PC-3 (cell line): ENCODE results near the gene SPHK2. TPM values are rescaled to one million over a fixed set of nuclear protein-coding genes. Genes with fewer than 3 reads are reported as not detected.

Experiments used
- ATAC-seq: fragments of 200-7000 bp; cut with Tn5 transposase; 2 replicates; pipeline ENCODE4 v1.9.1; 2020; ENCODE audit warnings: mild to moderate bottlenecking, moderate library complexity
- BruUV-seq: library from RNA; stranded (reverse); fragments of 400-500 nt; replicated peaks from 2 replicates; lab custom pipeline; 2021; lab: Mats Ljungman, UMichigan
- CTCF ChIA-PET: fragments of 300-600 bp; sonication (Branson Sonifier 250); formaldehyde crosslinking; loops from one replicate; lab custom pipeline; 2022; ENCODE audit warnings: antibody characterized with exemption; lab: Charles Lee
- POLR2A ChIA-PET: fragments of 300-600 bp; sonication (Branson Sonifier 250); formaldehyde crosslinking; loops from one replicate; lab custom pipeline; 2022; ENCODE audit warnings: antibody characterized with exemption; ENCODE audit not compliant: unreplicated experiment; lab: Charles Lee
- DNase-seq: peaks from one replicate; pipeline ENCODE4 v3.0.0-alpha.2; 2015
- H2AFZ ChIP-seq: fragments of 300-600 bp; sonication (generic); 2 replicates; pipeline ENCODE4 v1.6.0; 2016; ENCODE audit warnings: antibody characterized with exemption, low read length
- H3F3A ChIP-seq: fragments of 300-600 bp; sonication (generic); one replicate; pipeline ENCODE4 v1.6.0; 2017; ENCODE audit warnings: antibody characterized with exemption, low read length, control low read depth, mild to moderate bottlenecking; ENCODE audit not compliant: unreplicated experiment
- H3K27ac ChIP-seq: fragments of 300-600 bp; sonication (generic); 2 replicates; pipeline ENCODE4 v1.5.1; 2016; ENCODE audit warnings: mild to moderate bottlenecking, low read length
- H3K27me3 ChIP-seq: fragments of 300-600 bp; sonication (generic); 2 replicates; pipeline ENCODE4 v1.6.1; 2016; ENCODE audit warnings: low read length, mixed read lengths
- H3K36me3 ChIP-seq: fragments of 300-600 bp; sonication (generic); 2 replicates; pipeline ENCODE4 v1.6.1; 2016; ENCODE audit warnings: low read depth, mixed run types, low read length, mixed read lengths
- H3K4me1 ChIP-seq: fragments of 300-600 bp; sonication (generic); 2 replicates; pipeline ENCODE4 v1.5.1; 2016; ENCODE audit warnings: low read length; ENCODE audit not compliant: insufficient read depth
- H3K4me2 ChIP-seq: fragments of 300-600 bp; sonication (generic); 2 replicates; pipeline ENCODE4 v1.6.0; 2016; ENCODE audit warnings: low read length
- H3K4me3 ChIP-seq: fragments of 300-600 bp; sonication (generic); 2 replicates; pipeline ENCODE4 v1.5.1; 2016; ENCODE audit warnings: mild to moderate bottlenecking, low read length, mixed read lengths
- H3K79me2 ChIP-seq: fragments of 300-600 bp; sonication (generic); 2 replicates; pipeline ENCODE4 v1.6.1; 2017; ENCODE audit warnings: low read length, mixed read lengths
- H3K9ac ChIP-seq: fragments of 300-600 bp; sonication (generic); 2 replicates; pipeline ENCODE4 v1.6.0; 2016; ENCODE audit warnings: mild to moderate bottlenecking, low read length
- H3K9me2 ChIP-seq: fragments of 300-600 bp; sonication (generic); replicated peaks from 2 replicates; pipeline ENCODE4 v1.6.1; 2016; ENCODE audit warnings: mixed run types, low read length, mixed read lengths
- H3K9me3 ChIP-seq: fragments of 300-600 bp; sonication (generic); 2 replicates; pipeline ENCODE4 v1.6.1; 2016; ENCODE audit warnings: low read length, mixed read lengths
- H4K20me1 ChIP-seq: fragments of 300-600 bp; sonication (generic); 2 replicates; pipeline ENCODE4 v1.6.1; 2016; ENCODE audit warnings: low read length, mixed read lengths
- CTCF ChIP-seq: fragments of 300-600 bp; sonication (generic); conservative IDR thresholded peaks from 2 replicates; pipeline ENCODE4 v1.5.1; 2017; ENCODE audit warnings: antibody characterized with exemption, low read depth, mild to moderate bottlenecking, low read length
- EZH2 ChIP-seq: fragments of 300-600 bp; sonication (generic); IDR thresholded peaks from one replicate; pipeline ENCODE4 v1.6.1; 2017; ENCODE audit warnings: antibody characterized with exemption, mild to moderate bottlenecking, low read length; ENCODE audit not compliant: unreplicated experiment
- EZH2phosphoT487 ChIP-seq: fragments of 300-600 bp; sonication (generic); IDR thresholded peaks from 2 replicates; pipeline ENCODE4 v1.6.1; 2018; ENCODE audit warnings: mild to moderate bottlenecking, antibody characterized with exemption, low read length, borderline replicate concordance
- intact Hi-C: fragments of 100-400 bp; cut with micrococcal nuclease; formaldehyde crosslinking; loops from 2 replicates; pipeline ENCODE4 v1.9.0; 2023
- total RNA-seq: library from RNA; depleted of rRNA; stranded (reverse); fragments of >200 nt; gene quantifications from 2 replicates; pipeline ENCODE4 v1.2.3, GENCODE V29; 2014

The SPHK2 gene
- total RNA-seq, 1 experiment from 2014 or later: 8.5 TPM

GRCh38 chr19:48624067-48624594, 4.8 kb downstream of the SPHK2 start:
- BruUV-seq: no TSS peak
- ChIA-PET POLR2A (no interaction called here), CTCF (no interaction called here)
- Histone ChIP-seq H3K4me1 (0 out of 2 replicates have a peak, but pooled peaks cover 7% of the 10 kb centered on the region), H3F3A (no peaks in the 10 kb centered on the region), H3K79me2 (peaks cover 8% of the 10 kb centered on the region), H3K4me3 (no peak overlapping the region), H3K27me3 (no peaks in the 10 kb centered on the region), H3K36me3 (no peaks in the 10 kb centered on the region), H2AFZ (no peak overlapping the region), H3K27ac (no peak overlapping the region), H3K9me2 (no peaks in the 10 kb centered on the region), H3K9me3 (no peaks in the 10 kb centered on the region), H4K20me1 (no peaks in the 10 kb centered on the region), H3K9ac (no peak overlapping the region), H3K4me2 (no peak overlapping the region)
- no peak for TF ChIP-seq EZH2phosphoT487
- TF ChIP-seq EZH2: no peak
- no peak for TF ChIP-seq CTCF
- DNase-seq (no peak), ATAC-seq (no peak)
- intact Hi-C loops: no loop called here

DNA sequence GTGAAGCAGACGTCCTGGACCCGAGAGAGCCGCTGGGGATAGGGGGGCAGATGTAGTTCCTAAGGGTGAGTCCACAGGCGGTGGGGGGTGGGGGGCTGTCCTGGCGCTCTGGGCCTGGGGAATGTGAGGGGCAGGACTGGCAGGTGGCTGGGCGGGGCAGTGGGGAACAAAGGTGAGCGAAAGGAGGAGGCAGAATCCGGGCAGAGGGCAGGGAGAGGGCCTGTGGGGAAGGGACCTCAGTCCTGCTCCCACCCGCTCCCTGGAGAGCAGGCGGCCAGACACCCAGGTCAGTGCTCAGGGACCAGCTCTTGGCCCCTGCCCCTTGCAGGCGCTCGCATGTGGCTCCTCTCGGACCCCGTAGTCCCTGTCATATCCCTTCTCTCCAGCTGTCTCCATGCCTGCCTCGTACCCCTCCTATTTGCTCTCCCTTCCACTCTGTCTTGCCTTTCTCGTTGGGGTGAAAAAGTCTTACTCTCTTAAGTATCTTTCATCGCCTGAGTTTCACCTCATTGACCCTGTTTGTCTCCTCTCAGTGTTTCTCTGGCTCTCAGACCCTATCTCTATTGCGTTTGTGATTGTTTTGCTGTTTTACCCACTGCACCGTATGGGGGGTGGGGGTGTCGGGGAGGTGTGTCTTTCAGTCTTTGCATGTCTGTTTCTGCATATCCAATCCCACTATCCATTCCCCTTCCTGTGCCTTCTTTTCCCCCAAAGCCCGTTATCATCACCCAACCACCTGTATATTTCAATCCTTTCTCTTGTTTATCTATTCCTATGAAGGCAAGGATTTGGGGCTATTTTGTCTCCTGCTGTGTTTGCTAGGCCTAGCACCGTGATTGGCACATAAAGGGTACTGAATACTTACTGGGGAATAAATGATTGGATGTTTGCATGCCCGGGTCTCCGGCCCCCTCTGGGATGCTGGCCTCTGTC, 5.8 kb downstream of the SPHK2 start:
- TF ChIP-seq CTCF (no peak), EZH2 (no peak), EZH2phosphoT487 (no peak)
- ChIA-PET POLR2A (no interaction called here), CTCF (no interaction called here)
- intact Hi-C loops: no loop called here
- no peak overlapping the region for H2AFZ ChIP-seq
- H3K9ac ChIP-seq: no peak overlapping the region
- H3K9me3 ChIP-seq: no peaks in the 10 kb centered on the region
- H3K4me2 ChIP-seq: no peak overlapping the region
- H3K9me2 ChIP-seq: no peaks in the 10 kb centered on the region
- no peak for ATAC-seq
- H3K79me2 ChIP-seq: peaks cover 3% of the 10 kb centered on the region
- H3K4me3 ChIP-seq: no peak overlapping the region
- no TSS peak for BruUV-seq
- no peaks in the 10 kb centered on the region for H3K36me3 ChIP-seq
- no peak overlapping the region for H3K27ac ChIP-seq
- 0 out of 2 replicates have a peak, but pooled peaks cover 2% of the 10 kb centered on the region for H3K4me1 ChIP-seq
- no peaks in the 10 kb centered on the region for H4K20me1 ChIP-seq
- DNase-seq: no peak
- no peaks in the 10 kb centered on the region for H3K27me3 ChIP-seq
- H3F3A ChIP-seq: no peaks in the 10 kb centered on the region
